Measurements from ENCODE around the gene SYNPR.

Gene SYNPR

DNA sequence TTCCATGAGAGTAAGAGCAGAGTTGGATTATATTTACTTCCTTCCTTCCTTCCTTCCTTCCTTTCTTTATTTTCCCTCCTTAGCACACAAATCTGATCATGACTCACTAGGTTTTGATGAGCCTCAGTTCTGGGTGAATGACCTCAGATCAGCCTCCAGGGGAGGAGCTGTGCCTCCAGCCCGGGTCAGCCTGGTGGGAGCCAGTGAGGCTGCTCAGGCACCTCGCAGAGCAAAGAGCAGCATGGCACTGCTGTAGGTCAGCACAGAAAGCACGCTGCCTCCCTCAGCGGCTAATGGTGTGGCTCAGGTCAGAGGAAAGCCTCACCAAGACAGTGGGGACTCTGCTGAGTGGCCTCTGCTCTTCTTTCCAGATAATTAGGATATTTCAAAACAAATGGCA lies 108.5 kb downstream of the SYNPR start:
- TF ChIP-seq, protein P1, sequence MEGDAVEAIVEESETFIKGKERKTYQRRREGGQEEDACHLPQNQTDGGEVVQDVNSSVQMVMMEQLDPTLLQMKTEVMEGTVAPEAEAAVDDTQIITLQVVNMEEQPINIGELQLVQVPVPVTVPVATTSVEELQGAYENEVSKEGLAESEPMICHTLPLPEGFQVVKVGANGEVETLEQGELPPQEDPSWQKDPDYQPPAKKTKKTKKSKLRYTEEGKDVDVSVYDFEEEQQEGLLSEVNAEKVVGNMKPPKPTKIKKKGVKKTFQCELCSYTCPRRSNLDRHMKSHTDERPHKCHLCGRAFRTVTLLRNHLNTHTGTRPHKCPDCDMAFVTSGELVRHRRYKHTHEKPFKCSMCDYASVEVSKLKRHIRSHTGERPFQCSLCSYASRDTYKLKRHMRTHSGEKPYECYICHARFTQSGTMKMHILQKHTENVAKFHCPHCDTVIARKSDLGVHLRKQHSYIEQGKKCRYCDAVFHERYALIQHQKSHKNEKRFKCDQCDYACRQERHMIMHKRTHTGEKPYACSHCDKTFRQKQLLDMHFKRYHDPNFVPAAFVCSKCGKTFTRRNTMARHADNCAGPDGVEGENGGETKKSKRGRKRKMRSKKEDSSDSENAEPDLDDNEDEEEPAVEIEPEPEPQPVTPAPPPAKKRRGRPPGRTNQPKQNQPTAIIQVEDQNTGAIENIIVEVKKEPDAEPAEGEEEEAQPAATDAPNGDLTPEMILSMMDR (IDR thresholded peaks at IDR 0.05; ENCODE audit: low read depth, low read length): no peak
- Histone ChIP-seq H3K4me3 (ENCODE audit: low read depth, low read length) (no peak overlapping the region), H3K9me3 (ENCODE audit: severe bottlenecking) (no peaks in the 10 kb centered on the region), H3K36me3 (no peaks in the 10 kb centered on the region), H3K27me3 (ENCODE audit: insufficient read depth, low read depth, severe bottlenecking) (no peaks in the 10 kb centered on the region), H3K27ac (no peak overlapping the region)
- DNase-seq: peak; percentile 33

DNA sequence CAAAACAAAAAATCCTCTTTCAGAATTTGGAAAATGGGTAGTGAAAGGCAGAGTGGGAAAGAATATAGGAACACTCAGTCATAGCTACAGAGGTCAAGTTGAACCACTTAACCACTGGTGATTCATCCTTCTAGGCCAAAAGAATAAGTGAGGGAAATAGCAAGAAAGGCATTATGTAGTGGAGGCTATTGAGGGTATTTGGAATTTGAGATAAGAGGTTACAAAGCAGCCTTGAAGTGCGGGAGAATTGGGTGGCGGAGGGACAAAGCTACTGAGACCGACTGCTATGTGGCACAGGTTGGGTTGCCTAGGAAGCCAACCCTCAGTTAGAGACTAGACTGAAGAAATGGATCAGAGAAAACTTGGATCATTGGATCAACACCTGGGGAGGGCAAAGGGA lies 109.5 kb downstream of the SYNPR start:
- no peaks in the 10 kb centered on the region for H3K27me3 ChIP-seq (ENCODE audit: insufficient read depth, low read depth, severe bottlenecking)

DNA sequence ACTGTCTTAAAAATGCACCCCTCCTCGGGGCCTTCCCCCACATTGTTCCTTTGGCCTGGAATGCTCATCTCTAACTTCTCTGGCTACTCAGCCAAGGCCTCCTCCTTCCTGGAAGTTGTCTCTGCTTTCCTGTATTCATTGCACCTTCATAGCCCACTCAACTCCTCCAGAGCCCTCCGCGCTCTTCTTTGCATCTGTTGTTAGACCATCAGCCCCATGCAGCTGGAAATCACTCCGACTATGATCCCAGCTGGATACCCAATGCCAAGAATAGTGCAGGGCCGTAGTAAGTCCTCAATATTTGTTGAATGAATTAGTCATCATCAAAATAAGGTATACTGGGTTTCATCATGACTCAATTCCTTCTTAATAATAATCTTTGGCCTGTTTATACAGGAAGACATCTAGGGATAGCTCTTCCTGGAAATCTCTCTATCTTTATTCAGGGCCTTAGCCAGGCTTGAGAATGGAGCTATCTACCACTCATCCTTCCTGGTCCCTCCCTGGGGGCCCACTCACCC lies 112.7 kb downstream of the SYNPR start:
- TF ChIP-seq, protein P1 (IDR thresholded peaks at IDR 0.05; ENCODE audit: low read depth, low read length): no peak
- H3K4me3 ChIP-seq (ENCODE audit: low read depth, low read length): no peak overlapping the region
- no peaks in the 10 kb centered on the region for H3K9me3 ChIP-seq (ENCODE audit: severe bottlenecking)
- no peaks in the 10 kb centered on the region for H3K36me3 ChIP-seq
- H3K27me3 ChIP-seq (ENCODE audit: insufficient read depth, low read depth, severe bottlenecking): no peaks in the 10 kb centered on the region
- H3K27ac ChIP-seq: no peak overlapping the region
- DNase-seq: no peak

More for the DNA sequence above, 109.5 kb downstream of the SYNPR start:
- H3K4me3 ChIP-seq (ENCODE audit: low read depth, low read length): no peak overlapping the region
- H3K36me3 ChIP-seq: no peaks in the 10 kb centered on the region
- no peak overlapping the region for H3K27ac ChIP-seq
- TF ChIP-seq, protein P1 (IDR thresholded peaks at IDR 0.05; ENCODE audit: low read depth, low read length): no peak
- no peak for DNase-seq
- H3K9me3 ChIP-seq (ENCODE audit: severe bottlenecking): no peaks in the 10 kb centered on the region

DNA sequence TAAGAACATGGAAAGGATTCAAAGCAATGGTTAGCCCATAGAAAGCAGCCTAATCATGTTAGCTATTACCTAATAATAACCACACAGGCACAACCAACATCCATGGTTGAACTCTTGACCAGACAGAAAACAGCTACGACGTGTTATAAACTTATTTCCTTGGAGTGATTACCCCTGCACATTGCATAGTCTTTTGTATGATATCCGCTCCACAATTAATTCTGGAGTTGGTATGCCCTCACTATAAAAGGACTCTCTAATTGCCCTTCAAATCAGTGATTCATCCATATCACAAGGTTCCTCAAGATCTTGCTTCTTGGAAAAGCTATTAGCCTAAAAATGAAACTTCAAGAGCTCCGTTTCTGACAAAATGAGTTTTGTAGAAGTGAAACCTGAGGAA lies 117.9 kb downstream of the SYNPR start:
- Histone ChIP-seq H3K9me3 (ENCODE audit: severe bottlenecking) (no peaks in the 10 kb centered on the region), H3K4me3 (ENCODE audit: low read depth, low read length) (no peak overlapping the region)
- no peak for DNase-seq

DNA sequence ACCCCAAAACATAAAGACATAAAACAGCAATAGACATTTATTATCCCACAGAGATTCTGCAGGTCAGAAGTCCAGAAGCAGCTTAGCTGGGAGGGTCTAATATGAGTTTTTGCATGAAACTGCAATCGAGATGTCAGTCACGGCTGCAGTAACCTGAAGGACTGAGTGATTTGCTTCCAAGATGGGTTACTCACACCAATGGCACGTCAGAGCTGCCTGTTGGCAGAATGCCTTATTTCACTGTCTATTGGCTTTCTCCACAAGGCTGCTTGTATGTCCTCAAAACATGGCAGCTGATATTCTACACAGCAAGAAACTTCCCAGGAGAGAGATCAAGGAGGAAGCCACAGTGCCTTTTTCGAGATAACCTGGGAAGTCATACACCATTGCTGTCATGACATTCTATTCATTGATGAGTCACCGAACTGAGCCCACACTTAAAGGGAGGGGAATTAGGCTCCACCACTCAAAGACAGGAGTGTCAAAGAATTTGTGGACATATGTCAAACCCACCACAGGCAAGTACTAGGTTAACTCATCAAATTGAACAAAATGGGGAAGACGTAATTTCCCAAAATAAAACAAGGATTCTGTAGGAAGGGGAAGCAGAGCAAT lies 122.2 kb downstream of the SYNPR start:
- H3K9me3 ChIP-seq (ENCODE audit: severe bottlenecking): peaks cover 3% of the 10 kb centered on the region
- no peak for DNase-seq
- H3K36me3 ChIP-seq: no peaks in the 10 kb centered on the region
- H3K27me3 ChIP-seq (ENCODE audit: insufficient read depth, low read depth, severe bottlenecking): no peaks in the 10 kb centered on the region
- H3K27ac ChIP-seq: no peak overlapping the region
- no peak overlapping the region for H3K4me3 ChIP-seq (ENCODE audit: low read depth, low read length)
- TF ChIP-seq, protein P1 (IDR thresholded peaks at IDR 0.05; ENCODE audit: low read depth, low read length): no peak

More for the DNA sequence above, 117.9 kb downstream of the SYNPR start:
- Histone ChIP-seq H3K27me3 (ENCODE audit: insufficient read depth, low read depth, severe bottlenecking) (no peaks in the 10 kb centered on the region), H3K27ac (no peak overlapping the region), H3K36me3 (no peaks in the 10 kb centered on the region)
- TF ChIP-seq, protein P1 (IDR thresholded peaks at IDR 0.05; ENCODE audit: low read depth, low read length): no peak

DNA sequence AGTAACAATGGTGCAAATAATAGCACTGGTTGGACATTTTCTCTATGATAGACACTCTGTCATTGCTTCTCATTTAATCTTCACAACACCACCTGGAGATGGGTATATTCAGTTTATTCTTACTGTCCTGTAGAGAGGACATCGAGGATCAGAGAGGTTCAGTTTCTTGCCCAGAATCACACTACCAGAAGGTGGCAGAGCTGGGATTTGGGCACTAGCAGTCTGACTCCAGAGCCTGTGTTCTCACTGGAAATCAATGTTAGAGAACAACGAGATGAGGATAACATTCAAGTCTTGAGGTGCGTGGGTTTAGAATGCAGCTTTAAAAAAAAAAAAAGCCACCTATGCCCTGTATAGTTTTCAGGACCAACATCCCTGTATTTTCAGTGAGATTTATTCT lies 127.8 kb downstream of the SYNPR start:
- no peak for DNase-seq
- Histone ChIP-seq H3K36me3 (no peaks in the 10 kb centered on the region), H3K27me3 (ENCODE audit: insufficient read depth, low read depth, severe bottlenecking) (no peaks in the 10 kb centered on the region), H3K9me3 (ENCODE audit: severe bottlenecking) (peaks cover 3% of the 10 kb centered on the region), H3K27ac (no peak overlapping the region), H3K4me3 (ENCODE audit: low read depth, low read length) (no peak overlapping the region)
- TF ChIP-seq, protein P1 (IDR thresholded peaks at IDR 0.05; ENCODE audit: low read depth, low read length): no peak

All from WERI-Rb-1 (cell line).